Natural killer cell treated with Interleukin-12 subunit alpha and Interleukin-12 subunit beta and Interleukin-15 and Interleukin-18, amount 100 ng/mL, for 72 hours (primary cell): ENCODE measurements around the gene LRRC8D. TPM values are rescaled to one million over a fixed set of nuclear protein-coding genes. Genes with fewer than 3 reads are reported as not detected.

ENCODE experiments used
- ATAC-seq, 2 donors: fragments of 150-1000 bp; cut with Tn5 transposase in 1 of 2; sonication (Bioruptor Pico), chemical (Tn5 transposase) in 1 of 2; 2 replicates each; pipeline ENCODE4 v1.10.0; 2021
- DNase-seq: peaks from one replicate; pipeline ENCODE4 v3.0.0; 2022; ENCODE audit warnings: low spot score
- H3K27ac Mint-ChIP-seq, 2 donors: 1 replicate in 1 of 2; 2 replicates in 1 of 2; pipeline ENCODE4 v1.8.0; 2022; ENCODE audit warnings: mixed read lengths in 2 of 2, mild to moderate bottlenecking in 1 of 2, moderate library complexity in 1 of 2
- H3K27me3 Mint-ChIP-seq, 2 donors: 1 replicate in 1 of 2; 2 replicates in 1 of 2; pipeline ENCODE4 v1.8.0; 2022; ENCODE audit warnings: mixed read lengths in 2 of 2
- H3K36me3 Mint-ChIP-seq: one replicate; pipeline ENCODE4 v1.8.0; 2022; ENCODE audit warnings: mixed read lengths
- H3K4me1 Mint-ChIP-seq, 2 donors: 1 replicate in 1 of 2; 2 replicates in 1 of 2; pipeline ENCODE4 v1.8.0; 2022; ENCODE audit warnings: low read depth in 2 of 2, mixed read lengths in 2 of 2, mild to moderate bottlenecking in 1 of 2
- H3K4me3 Mint-ChIP-seq: one replicate; pipeline ENCODE4 v1.8.0; 2022; ENCODE audit warnings: mixed read lengths
- H3K9me3 Mint-ChIP-seq: 2 replicates; pipeline ENCODE4 v1.8.0; 2022; ENCODE audit warnings: mixed read lengths
- total RNA-seq, 2 donors: library from RNA; stranded (reverse); gene quantifications; one replicate each; pipeline ENCODE4 v1.2.3, GENCODE V29; 2022

Gene LRRC8D
- total RNA-seq, 2 donors from 2014 or later, result 19.8 to 27.3 TPM

- ATAC-seq, result no peak
- H3K4me3 Mint-ChIP-seq, result no peak overlapping the region
- H3K27me3 Mint-ChIP-seq, result no peaks in the 10 kb centered on the region
- no peak for DNase-seq
- H3K27ac Mint-ChIP-seq, result no peak overlapping the region
- H3K9me3 Mint-ChIP-seq, result no peaks in the 10 kb centered on the region
- no peaks in the 10 kb centered on the region for H3K36me3 Mint-ChIP-seq
- peaks cover 0 to 7% of the 10 kb centered on the region in 2 donors for H3K4me1 Mint-ChIP-seq
Observed at GRCh38 chr1:89832496-89833127, 11.8 kb downstream of the LRRC8D start.

- Mint-ChIP-seq H3K4me3 (no peak overlapping the region), H3K27me3 (no peaks in the 10 kb centered on the region), H3K36me3 (no peaks in the 10 kb centered on the region), H3K4me1 (peaks cover 0 to 7% of the 10 kb centered on the region in 2 donors), H3K27ac (no peak overlapping the region), H3K9me3 (no peaks in the 10 kb centered on the region)
- ATAC-seq (no peak), DNase-seq (no peak)
Observed at GRCh38 chr1:89833183-89834082, 12.6 kb downstream of the LRRC8D start.

- Mint-ChIP-seq H3K36me3 (no peaks in the 10 kb centered on the region), H3K4me1 (peaks cover 0 to 7% of the 10 kb centered on the region in 2 donors), H3K27me3 (no peaks in the 10 kb centered on the region), H3K4me3 (no peak overlapping the region), H3K27ac (no peak overlapping the region), H3K9me3 (no peaks in the 10 kb centered on the region)
- ATAC-seq, result no peak
- no peak for DNase-seq
Observed at GRCh38 chr1:89834083-89834704, 13.4 kb downstream of the LRRC8D start.

GRCh38 chr1:89836252-89837035 lies 15.6 kb downstream of the LRRC8D start:
- H3K27ac Mint-ChIP-seq, result no peak overlapping the region
- no peak for DNase-seq
- H3K4me1 Mint-ChIP-seq, result peaks cover 0 to 3% of the 10 kb centered on the region in 2 donors
- no peaks in the 10 kb centered on the region for H3K36me3 Mint-ChIP-seq
- no peaks in the 10 kb centered on the region for H3K27me3 Mint-ChIP-seq
- H3K9me3 Mint-ChIP-seq, result no peaks in the 10 kb centered on the region
- no peak overlapping the region for H3K4me3 Mint-ChIP-seq
- ATAC-seq, result no peak

GRCh38 chr1:89837036-89837481 lies 16.2 kb downstream of the LRRC8D start:
- Mint-ChIP-seq H3K36me3 (no peaks in the 10 kb centered on the region), H3K4me3 (no peak overlapping the region), H3K27me3 (no peaks in the 10 kb centered on the region), H3K9me3 (no peaks in the 10 kb centered on the region), H3K27ac (no peak overlapping the region), H3K4me1 (no peaks in the 10 kb centered on the region)
- no peak for DNase-seq
- no peak for ATAC-seq

GRCh38 chr1:89837510-89837909 lies 16.7 kb downstream of the LRRC8D start:
- Mint-ChIP-seq H3K4me3 (no peak overlapping the region), H3K27me3 (no peaks in the 10 kb centered on the region), H3K36me3 (no peaks in the 10 kb centered on the region), H3K4me1 (peaks cover 3 to 4% of the 10 kb centered on the region in 2 donors), H3K27ac (no peak overlapping the region), H3K9me3 (no peaks in the 10 kb centered on the region)
- DNase-seq (no peak), ATAC-seq (no peak)

- DNase-seq (no peak), ATAC-seq (no peak)
- no peak overlapping the region for H3K27ac Mint-ChIP-seq
- H3K27me3 Mint-ChIP-seq, result no peaks in the 10 kb centered on the region
- peaks cover 14% of the 10 kb centered on the region in 2 donors for H3K4me1 Mint-ChIP-seq
- no peaks in the 10 kb centered on the region for H3K36me3 Mint-ChIP-seq
- H3K9me3 Mint-ChIP-seq, result no peaks in the 10 kb centered on the region
- H3K4me3 Mint-ChIP-seq, result no peak overlapping the region
Observed at GRCh38 chr1:89839516-89839915, 18.7 kb downstream of the LRRC8D start.

GRCh38 chr1:89841507-89841906 lies 20.7 kb downstream of the LRRC8D start:
- Mint-ChIP-seq H3K27ac (peak overlapping the region in 1 of 2 donors; percentile 90), H3K27me3 (no peaks in the 10 kb centered on the region), H3K36me3 (no peaks in the 10 kb centered on the region), H3K4me3 (peak overlapping the region; percentile 1), H3K4me1 (peaks cover 20 to 28% of the 10 kb centered on the region in 2 donors), H3K9me3 (no peaks in the 10 kb centered on the region)
- DNase-seq, result no peak
- ATAC-seq, result no peak

- H3K27me3 Mint-ChIP-seq, result no peaks in the 10 kb centered on the region
- peaks cover 26 to 32% of the 10 kb centered on the region in 2 donors for H3K4me1 Mint-ChIP-seq
- peak overlapping the region; percentile 85 to 90 for H3K27ac Mint-ChIP-seq
- ATAC-seq, result peak; percentile 59 to 66
- H3K36me3 Mint-ChIP-seq, result no peaks in the 10 kb centered on the region
- H3K9me3 Mint-ChIP-seq, result no peaks in the 10 kb centered on the region
- peak overlapping the region; percentile 92 for H3K4me3 Mint-ChIP-seq
- DNase-seq, result no peak
Observed at GRCh38 chr1:89842567-89843272, 21.9 kb downstream of the LRRC8D start.

- DNase-seq, result peak; percentile 85
- Mint-ChIP-seq H3K27ac (peak overlapping the region; percentile 85 to 90), H3K9me3 (no peaks in the 10 kb centered on the region), H3K27me3 (no peaks in the 10 kb centered on the region), H3K4me1 (peaks cover 26 to 35% of the 10 kb centered on the region in 2 donors), H3K4me3 (peak overlapping the region; percentile 92), H3K36me3 (no peaks in the 10 kb centered on the region)
- ATAC-seq, result peak; percentile 97
Observed at GRCh38 chr1:89843273-89844130, 22.7 kb downstream of the LRRC8D start.

- no peaks in the 10 kb centered on the region for H3K27me3 Mint-ChIP-seq
- peak overlapping the region; percentile 92 for H3K4me3 Mint-ChIP-seq
- no peaks in the 10 kb centered on the region for H3K36me3 Mint-ChIP-seq
- peaks cover 26 to 35% of the 10 kb centered on the region in 2 donors for H3K4me1 Mint-ChIP-seq
- DNase-seq (no peak), ATAC-seq (no peak)
- H3K27ac Mint-ChIP-seq, result peak overlapping the region; percentile 85 to 90
- no peaks in the 10 kb centered on the region for H3K9me3 Mint-ChIP-seq
Observed at GRCh38 chr1:89844241-89844807, 23.5 kb downstream of the LRRC8D start.

- H3K4me3 Mint-ChIP-seq, result peak overlapping the region; percentile 92
- no peaks in the 10 kb centered on the region for H3K36me3 Mint-ChIP-seq
- DNase-seq (no peak), ATAC-seq (no peak)
- no peaks in the 10 kb centered on the region for H3K9me3 Mint-ChIP-seq
- H3K4me1 Mint-ChIP-seq, result peaks cover 26 to 38% of the 10 kb centered on the region in 2 donors
- peak overlapping the region; percentile 85 to 90 for H3K27ac Mint-ChIP-seq
- H3K27me3 Mint-ChIP-seq, result no peaks in the 10 kb centered on the region
Observed at GRCh38 chr1:89844860-89845259, 24.0 kb downstream of the LRRC8D start.
